HepG2 (cell line): Measurements from ENCODE around the gene ZNF30. TPM values are rescaled to one million over a fixed set of nuclear protein-coding genes. Genes with fewer than 3 reads are reported as not detected.

Source experiments
- ATAC-seq: fragments of 200-7000 bp; cut with Tn5 transposase; 3 replicates; pipeline ENCODE4 v1.9.1; 2020; ENCODE audit warnings: mild to moderate bottlenecking, moderate library complexity
- BruUV-seq: library from RNA; stranded (reverse); fragments of 400-500 nt; replicated peaks from 2 replicates; lab custom pipeline; 2021; lab: Mats Ljungman, UMichigan
- CTCF ChIA-PET: fragments of 300-600 bp; formaldehyde crosslinking; extraction: SDS; loops from one replicate; lab custom pipeline; 2021; ENCODE audit warnings: low total read pairs, inconsistent platforms, low intra/inter-chr PET ratio; lab: Yijun Ruan, JAX
- POLR2A ChIA-PET: fragments of 350-600 bp; sonication (Branson Sonifier 250); formaldehyde crosslinking; loops from one replicate; lab custom pipeline; 2020; ENCODE audit warnings: antibody characterized with exemption, inconsistent platforms; lab: Yijun Ruan, JAX
- DNase-seq: peaks from one replicate; pipeline ENCODE4 v3.0.0-alpha.2; 2015; ENCODE audit warnings: low spot score
- FAIRE-seq: peaks from 3 replicates; lab custom pipeline; 2011; peaks lifted over from hg19 to GRCh38; lab: Jason Lieb, UNC
- H2AFZ ChIP-seq: one replicate; pipeline ENCODE4 v1.6.1; 2011; ENCODE audit warnings: low read length, inconsistent platforms
- H3K27ac ChIP-seq: fragments of 300-600 bp; 3 replicates; pipeline ENCODE4 v1.8.0; 2011; ENCODE audit warnings: mixed run types, mild to moderate bottlenecking, mixed read lengths, low read length, inconsistent platforms; ENCODE audit not compliant: insufficient read depth; ENCODE audit errors: extremely low read length
- H3K27me3 ChIP-seq, 2 experiments: fragments of 200-600 bp in 1 of 2; 2 replicates in 1 of 2; 3 replicates in 1 of 2; pipeline versions ENCODE4 v1.6.0 to v1.8.0; 2011; ENCODE audit warnings: low read length in 2 of 2, mild to moderate bottlenecking in 2 of 2, moderate library complexity in 2 of 2, inconsistent platforms in 1 of 2; ENCODE audit not compliant: insufficient read depth in 2 of 2, control insufficient read depth in 1 of 2
- H3K36me3 ChIP-seq, 2 experiments: fragments of 200-600 bp in 1 of 2; replicated peaks in 1 of 2; 2 replicates in 1 of 2; 3 replicates in 1 of 2; pipeline versions ENCODE4 v1.5.1 to v1.8.0; 2011; ENCODE audit warnings: low read length in 2 of 2, inconsistent platforms in 1 of 2; ENCODE audit not compliant: insufficient read depth in 2 of 2, control insufficient read depth in 1 of 2
- H3K4me1 ChIP-seq: 2 replicates; pipeline ENCODE4 v1.5.1; 2012; ENCODE audit warnings: low read length, inconsistent platforms; ENCODE audit not compliant: insufficient read depth
- H3K4me2 ChIP-seq: 2 replicates; pipeline ENCODE4 v1.6.0; 2011; ENCODE audit warnings: low read depth, low read length, inconsistent platforms
- H3K4me3 ChIP-seq, 3 experiments: fragments of 200-600 bp in 1 of 3; sonication (generic), shearing (Covaris generic) in 1 of 3; replicated peaks in 1 of 3; 2 replicates each; pipeline ENCODE4 v1.5.1; 2011 to 2016; ENCODE audit warnings: low read length in 3 of 3, inconsistent platforms in 2 of 3, low read depth in 2 of 3, mild to moderate bottlenecking in 2 of 3, control low read depth in 1 of 3, mixed read lengths in 1 of 3; ENCODE audit not compliant: insufficient read depth in 1 of 3
- H3K79me2 ChIP-seq: one replicate; pipeline ENCODE4 v1.6.1; 2011; ENCODE audit warnings: low read length, inconsistent platforms; ENCODE audit not compliant: insufficient read depth
- H3K9ac ChIP-seq: 2 replicates; pipeline ENCODE4 v1.6.0; 2011; ENCODE audit warnings: mild to moderate bottlenecking, low read depth, low read length, inconsistent platforms; ENCODE audit not compliant: insufficient read depth
- H3K9me3 ChIP-seq: 2 replicates; pipeline ENCODE4 v1.5.1; 2012; ENCODE audit warnings: mild to moderate bottlenecking, low read length
- H4K20me1 ChIP-seq: 2 replicates; pipeline ENCODE4 v1.6.0; 2011; ENCODE audit warnings: inconsistent platforms, mild to moderate bottlenecking, low read length, moderate library complexity; ENCODE audit not compliant: insufficient read depth
- AGO1 ChIP-seq: fragments of 200-400 bp; formaldehyde crosslinking; IDR thresholded peaks from 2 replicates; pipeline ENCODE4 v1.6.1; 2017; ENCODE audit warnings: mild to moderate bottlenecking, low read depth, low read length, moderate library complexity; ENCODE audit not compliant: poor library complexity, severe bottlenecking
- AGO2 ChIP-seq: fragments of 200-400 bp; formaldehyde crosslinking; optimal IDR thresholded peaks from 2 replicates; pipeline ENCODE3; 2017; ENCODE audit warnings: mild to moderate bottlenecking, low read depth, low read length, moderate library complexity
- EP300 ChIP-seq, 3 experiments: sonication (generic) in 1 of 3; formaldehyde crosslinking in 1 of 3; IDR thresholded peaks; 2 replicates each; pipeline versions ENCODE4 v1.5.1 to v1.6.1; 2011 to 2020; ENCODE audit warnings: low read depth in 2 of 3, low read length in 2 of 3, borderline replicate concordance in 1 of 3, improper control_type of control experiment in 1 of 3, mild to moderate bottlenecking in 1 of 3, missing genetic modification reagents in 1 of 3, moderate library complexity in 1 of 3
- GATAD2A ChIP-seq: IDR thresholded peaks from 2 replicates; pipeline ENCODE4 v1.6.1; 2016
- KAT2B ChIP-seq: fragments of 150-350 bp; IDR thresholded peaks from 2 replicates; pipeline ENCODE4 v1.6.1; 2014; ENCODE audit warnings: low read depth, low read length, borderline replicate concordance
- KLF11 ChIP-seq: IDR thresholded peaks from 2 replicates; pipeline ENCODE4 v1.6.1; 2016; ENCODE audit warnings: missing compliant biosample characterization
- MBNL3 ChIP-seq: fragments of 250-450 bp; sonication (Bioruptor Pico); conservative IDR thresholded peaks from 2 replicates; pipeline ENCODE4 v1.8.0; 2022; ENCODE audit warnings: mild to moderate bottlenecking, inconsistent platforms
- MZF1 ChIP-seq: sonication (generic); formaldehyde crosslinking; IDR thresholded peaks from 2 replicates; pipeline ENCODE4 v1.8.1; 2023; ENCODE audit warnings: mild to moderate bottlenecking, missing genetic modification reagents, borderline replicate concordance
- NFE2L1 ChIP-seq: sonication (generic); formaldehyde crosslinking; IDR thresholded peaks from 2 replicates; pipeline ENCODE4 v1.4.0; 2020; ENCODE audit warnings: missing genetic modification reagents, mild to moderate bottlenecking, borderline replicate concordance
- PLRG1 ChIP-seq: fragments of 450-650 bp; conservative IDR thresholded peaks from 2 replicates; pipeline ENCODE4 v1.6.1; 2016
- SP5 ChIP-seq: IDR thresholded peaks from 2 replicates; pipeline ENCODE4 v1.6.1; 2016; ENCODE audit warnings: low read depth, borderline replicate concordance
- TOE1 ChIP-seq: sonication (generic); formaldehyde crosslinking; IDR thresholded peaks from 2 replicates; pipeline ENCODE4 v1.4.0; 2020; ENCODE audit warnings: mild to moderate bottlenecking, missing genetic modification reagents
- TSC22D2 ChIP-seq: sonication (generic); formaldehyde crosslinking; IDR thresholded peaks from 2 replicates; pipeline ENCODE4 v1.5.1; 2020; ENCODE audit warnings: missing genetic modification reagents, mild to moderate bottlenecking, borderline replicate concordance
- ZBTB1 ChIP-seq: sonication (generic); formaldehyde crosslinking; IDR thresholded peaks from 2 replicates; pipeline ENCODE4 v1.4.0; 2020; ENCODE audit warnings: missing genetic modification reagents, borderline replicate concordance
- ZBTB20 ChIP-seq: sonication (generic); formaldehyde crosslinking; IDR thresholded peaks from 2 replicates; pipeline ENCODE4 v1.8.1; 2023; ENCODE audit warnings: missing genetic modification reagents, low read depth, mild to moderate bottlenecking, borderline replicate concordance
- WGBS: methylation state at CpG from one replicate; pipeline ENCODE4 v1.1.6; 2017; ENCODE audit warnings: low lambda C conversion rate; 5-methylcytosine and 5-hydroxymethylcytosine counted together
- in situ Hi-C: cut with HindIII; loops from 2 replicates; pipeline ENCODE4 v1.10.0; 2017; ENCODE audit warnings: low pct_unique_long_range_greater_than_20kb; ENCODE audit not compliant: extremely low pct_ligation_motif_present
- intact Hi-C: fragments of 100-400 bp; cut with micrococcal nuclease; formaldehyde crosslinking; loops from one replicate; pipeline ENCODE4 v1.10.0; 2022; ENCODE audit not compliant: unreplicated experiment
- polyA plus RNA-seq, 8 experiments: library from polyadenylated mRNA; depleted of rRNA in 3 of 8; stranded (reverse) in 7 of 8; unstranded in 1 of 8; fragments of >200 nt; fragmentation: Illumina TruSeq in 4 of 8; extraction: Trizol in 4 of 8; gene quantifications; 2 replicates each; pipeline versions ENCODE4 v1.2.1 to v1.2.3, GENCODE V29; 2011 to 2016; ENCODE audit warnings: low read depth in 4 of 8, missing spikeins in 1 of 8, mixed read lengths in 1 of 8; ENCODE audit not compliant: insufficient read depth in 1 of 8
- total RNA-seq, 5 experiments: library from RNA; depleted of rRNA; stranded (reverse); fragments of >200 nt; fragmentation: Illumina TruSeq; extraction: Trizol; gene quantifications; 2 replicates each; pipeline ENCODE4 v1.2.3, GENCODE V29; 2016; ENCODE audit warnings: low read depth in 1 of 5
- TF ChIP-seq, protein P1 (sequence below): sonication (generic); formaldehyde crosslinking; IDR thresholded peaks from 2 replicates; pipeline ENCODE4 v1.4.0; 2020; ENCODE audit warnings: mild to moderate bottlenecking, missing genetic modification reagents
- TF ChIP-seq, protein P2 (sequence below): sonication (generic); formaldehyde crosslinking; IDR thresholded peaks from 2 replicates; pipeline ENCODE4 v1.4.0; 2020; ENCODE audit warnings: missing genetic modification reagents, borderline replicate concordance
- TF ChIP-seq, protein P3 (sequence below): sonication (generic); formaldehyde crosslinking; IDR thresholded peaks from 2 replicates; pipeline ENCODE4 v1.4.0; 2020; ENCODE audit warnings: missing genetic modification reagents

Gene ZNF30
- total and polyA plus RNA-seq, 2 of the 13 experiments (the other 11 are each of a cell fraction or from before 2014, with no cell fraction given), result 2.3 to 4.4 TPM

DNA sequence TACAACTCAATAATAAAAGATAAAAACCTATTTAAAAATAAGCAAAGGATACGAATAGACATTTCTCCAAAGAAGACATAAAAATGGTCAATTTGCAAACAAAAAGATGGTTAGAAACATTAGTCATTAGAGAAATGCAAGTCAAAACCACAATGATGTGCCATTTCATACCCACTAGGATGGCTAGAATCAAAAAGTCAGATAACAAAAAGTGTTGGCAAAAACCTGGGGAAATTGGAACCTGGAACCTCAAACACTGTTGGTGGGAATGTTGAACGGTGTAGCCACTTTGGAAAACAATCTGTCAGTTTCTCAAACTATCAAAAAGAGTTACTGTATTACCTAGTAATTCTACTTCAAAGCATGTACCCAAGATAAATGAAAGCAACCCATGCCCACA lies 26.5 kb upstream of the ZNF30 start:
- no peaks in the 10 kb centered on the region for H3K4me1 ChIP-seq
- no peak overlapping the region for H3K9ac ChIP-seq
- H3K9me3 ChIP-seq, result no peaks in the 10 kb centered on the region
- peaks cover 4 to 14% of the 10 kb centered on the region in 2 experiments; a peak in 3 of 5 replicates for H3K27me3 ChIP-seq
- no peaks in the 10 kb centered on the region for H4K20me1 ChIP-seq
- intact Hi-C loops (no loop called here), in situ Hi-C loops (no loop called here)
- no peak overlapping the region for H3K4me3 ChIP-seq
- CTCF ChIA-PET, result no interaction called here
- H3K79me2 ChIP-seq, result no peaks in the 10 kb centered on the region
- POLR2A ChIA-PET, result no interaction called here
- no peak overlapping the region for H3K4me2 ChIP-seq
- BruUV-seq, result no TSS peak
- ATAC-seq, result no peak
- H2AFZ ChIP-seq, result no peak overlapping the region
- H3K36me3 ChIP-seq, result no peaks in the 10 kb centered on the region
- DNase-seq, result no peak
- no peak overlapping the region for H3K27ac ChIP-seq
- FAIRE-seq, result no peak
- 23% methylated on average over 2 of the region's 2 CpGs for WGBS
- TF ChIP-seq ZBTB1 (CRISPR knock-in tag), result no peak
- no peak for TF ChIP-seq NFE2L1 (CRISPR knock-in tag)
- TF ChIP-seq AGO2, result no peak
- no peak for TF ChIP-seq AGO1
- TF ChIP-seq KLF11 (CRISPR knock-in tag), result no peak
- no peak for TF ChIP-seq MZF1 (CRISPR knock-in tag)
- TF ChIP-seq MBNL3 (CRISPR knock-in tag), result no peak
- no peak for TF ChIP-seq TOE1 (CRISPR knock-in tag)
- TF ChIP-seq PLRG1, result no peak
- TF ChIP-seq TSC22D2 (CRISPR knock-in tag), result no peak
- no peak for TF ChIP-seq KAT2B
- no peak for TF ChIP-seq ZBTB20 (CRISPR knock-in tag)
- TF ChIP-seq, protein P1, sequence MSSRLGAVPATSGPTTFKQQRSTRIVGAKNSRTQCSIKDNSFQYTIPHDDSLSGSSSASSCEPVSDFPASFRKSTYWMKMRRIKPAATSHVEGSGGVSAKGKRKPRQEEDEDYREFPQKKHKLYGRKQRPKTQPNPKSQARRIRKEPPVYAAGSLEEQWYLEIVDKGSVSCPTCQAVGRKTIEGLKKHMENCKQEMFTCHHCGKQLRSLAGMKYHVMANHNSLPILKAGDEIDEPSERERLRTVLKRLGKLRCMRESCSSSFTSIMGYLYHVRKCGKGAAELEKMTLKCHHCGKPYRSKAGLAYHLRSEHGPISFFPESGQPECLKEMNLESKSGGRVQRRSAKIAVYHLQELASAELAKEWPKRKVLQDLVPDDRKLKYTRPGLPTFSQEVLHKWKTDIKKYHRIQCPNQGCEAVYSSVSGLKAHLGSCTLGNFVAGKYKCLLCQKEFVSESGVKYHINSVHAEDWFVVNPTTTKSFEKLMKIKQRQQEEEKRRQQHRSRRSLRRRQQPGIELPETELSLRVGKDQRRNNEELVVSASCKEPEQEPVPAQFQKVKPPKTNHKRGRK (CRISPR knock-in tag), result no peak
- TF ChIP-seq, protein P2, sequence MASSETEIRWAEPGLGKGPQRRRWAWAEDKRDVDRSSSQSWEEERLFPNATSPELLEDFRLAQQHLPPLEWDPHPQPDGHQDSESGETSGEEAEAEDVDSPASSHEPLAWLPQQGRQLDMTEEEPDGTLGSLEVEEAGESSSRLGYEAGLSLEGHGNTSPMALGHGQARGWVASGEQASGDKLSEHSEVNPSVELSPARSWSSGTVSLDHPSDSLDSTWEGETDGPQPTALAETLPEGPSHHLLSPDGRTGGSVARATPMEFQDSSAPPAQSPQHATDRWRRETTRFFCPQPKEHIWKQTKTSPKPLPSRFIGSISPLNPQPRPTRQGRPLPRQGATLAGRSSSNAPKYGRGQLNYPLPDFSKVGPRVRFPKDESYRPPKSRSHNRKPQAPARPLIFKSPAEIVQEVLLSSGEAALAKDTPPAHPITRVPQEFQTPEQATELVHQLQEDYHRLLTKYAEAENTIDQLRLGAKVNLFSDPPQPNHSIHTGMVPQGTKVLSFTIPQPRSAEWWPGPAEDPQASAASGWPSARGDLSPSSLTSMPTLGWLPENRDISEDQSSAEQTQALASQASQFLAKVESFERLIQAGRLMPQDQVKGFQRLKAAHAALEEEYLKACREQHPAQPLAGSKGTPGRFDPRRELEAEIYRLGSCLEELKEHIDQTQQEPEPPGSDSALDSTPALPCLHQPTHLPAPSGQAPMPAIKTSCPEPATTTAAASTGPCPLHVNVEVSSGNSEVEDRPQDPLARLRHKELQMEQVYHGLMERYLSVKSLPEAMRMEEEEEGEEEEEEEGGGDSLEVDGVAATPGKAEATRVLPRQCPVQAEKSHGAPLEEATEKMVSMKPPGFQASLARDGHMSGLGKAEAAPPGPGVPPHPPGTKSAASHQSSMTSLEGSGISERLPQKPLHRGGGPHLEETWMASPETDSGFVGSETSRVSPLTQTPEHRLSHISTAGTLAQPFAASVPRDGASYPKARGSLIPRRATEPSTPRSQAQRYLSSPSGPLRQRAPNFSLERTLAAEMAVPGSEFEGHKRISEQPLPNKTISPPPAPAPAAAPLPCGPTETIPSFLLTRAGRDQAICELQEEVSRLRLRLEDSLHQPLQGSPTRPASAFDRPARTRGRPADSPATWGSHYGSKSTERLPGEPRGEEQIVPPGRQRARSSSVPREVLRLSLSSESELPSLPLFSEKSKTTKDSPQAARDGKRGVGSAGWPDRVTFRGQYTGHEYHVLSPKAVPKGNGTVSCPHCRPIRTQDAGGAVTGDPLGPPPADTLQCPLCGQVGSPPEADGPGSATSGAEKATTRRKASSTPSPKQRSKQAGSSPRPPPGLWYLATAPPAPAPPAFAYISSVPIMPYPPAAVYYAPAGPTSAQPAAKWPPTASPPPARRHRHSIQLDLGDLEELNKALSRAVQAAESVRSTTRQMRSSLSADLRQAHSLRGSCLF (CRISPR knock-in tag), result no peak
- TF ChIP-seq, protein P3, sequence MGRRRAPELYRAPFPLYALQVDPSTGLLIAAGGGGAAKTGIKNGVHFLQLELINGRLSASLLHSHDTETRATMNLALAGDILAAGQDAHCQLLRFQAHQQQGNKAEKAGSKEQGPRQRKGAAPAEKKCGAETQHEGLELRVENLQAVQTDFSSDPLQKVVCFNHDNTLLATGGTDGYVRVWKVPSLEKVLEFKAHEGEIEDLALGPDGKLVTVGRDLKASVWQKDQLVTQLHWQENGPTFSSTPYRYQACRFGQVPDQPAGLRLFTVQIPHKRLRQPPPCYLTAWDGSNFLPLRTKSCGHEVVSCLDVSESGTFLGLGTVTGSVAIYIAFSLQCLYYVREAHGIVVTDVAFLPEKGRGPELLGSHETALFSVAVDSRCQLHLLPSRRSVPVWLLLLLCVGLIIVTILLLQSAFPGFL (CRISPR knock-in tag), result no peak
- TF ChIP-seq GATAD2A (CRISPR knock-in tag), result no peak
- no peak for TF ChIP-seq SP5 (CRISPR knock-in tag)
- no peak for TF ChIP-seq EP300 (IDR thresholded peaks at IDR 0.05; ENCODE audit: low read depth in 2 of 2, low read length in 2 of 2)
- no peak for TF ChIP-seq EP300 (CRISPR knock-in tag; IDR thresholded peaks at IDR 0.05; ENCODE audit: borderline replicate concordance)
